ENCODE data around the gene ANXA4.
"Not testable (repeated sequence)": the region's sequence is repeated elsewhere in the genome, so short reads cannot be mapped to it uniquely, and the experiment has no call there.

The ANXA4 gene

DNA sequence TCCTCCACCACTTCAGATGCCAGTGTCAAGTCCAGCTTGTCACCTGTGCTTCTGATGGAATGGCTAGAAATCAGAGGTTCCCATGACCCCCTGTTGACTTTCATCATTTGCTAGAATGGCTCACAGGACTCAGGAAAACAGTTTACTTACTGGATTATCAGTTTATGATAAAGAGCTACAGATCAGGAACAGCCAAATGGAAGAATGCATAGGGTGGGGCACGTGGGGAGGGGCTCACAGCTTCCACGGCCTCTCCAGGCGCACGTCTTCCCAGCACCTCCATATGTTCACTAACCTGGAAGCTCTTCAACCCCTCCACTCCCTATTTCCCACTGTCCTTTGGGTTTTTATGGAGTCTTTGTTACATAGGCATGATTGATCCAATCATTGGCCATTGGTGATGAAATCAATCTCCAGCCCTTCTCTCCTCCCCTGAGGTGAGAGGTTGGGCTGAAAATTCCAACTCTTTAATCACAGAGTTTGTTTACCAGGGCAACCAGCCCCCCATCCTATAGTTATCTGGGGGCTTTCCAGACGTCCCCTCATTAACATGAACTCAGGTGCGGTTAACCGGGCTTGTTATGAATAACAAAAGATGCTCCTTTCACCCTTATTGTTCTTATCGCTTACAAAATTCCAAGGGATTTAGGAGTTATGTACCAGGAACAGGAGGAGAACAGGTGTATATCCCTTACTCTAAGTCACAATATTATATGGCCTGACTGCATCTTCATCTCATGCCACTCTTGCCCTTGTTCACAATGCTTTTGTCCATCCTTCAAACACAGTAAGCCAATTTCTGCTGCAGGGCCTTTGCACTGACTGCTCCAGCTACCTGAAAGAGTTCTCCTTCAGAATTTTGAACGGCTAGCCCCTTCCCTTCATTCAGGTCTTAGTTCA lies 35.2 kb downstream of the ANXA4 start:
- no peak for DNase-seq (ENCODE audit: low read depth in 2 of 3, low spot score in 2 of 3)

DNA sequence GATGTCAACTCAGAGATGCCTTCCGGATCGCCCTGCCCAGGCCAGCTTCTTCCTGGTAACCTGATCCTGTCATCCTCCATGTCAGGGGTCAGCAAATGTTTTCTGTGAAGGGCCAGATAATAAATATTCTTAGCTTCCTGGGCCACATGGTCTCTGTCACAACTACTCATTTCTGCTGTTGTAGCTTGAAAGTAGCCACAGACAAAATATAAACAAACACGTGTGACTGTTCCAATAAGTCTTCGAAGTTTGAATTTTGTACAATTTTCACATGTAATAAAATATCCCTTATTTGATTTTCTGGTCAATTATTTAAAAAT lies 35.8 kb downstream of the ANXA4 start:
- no peak for DNase-seq (ENCODE audit: low read depth in 2 of 3, low spot score in 2 of 3)

GRCh38 chr2:69779258-69780001 lies 37.5 kb downstream of the ANXA4 start:
- no peak for DNase-seq (ENCODE audit: low read depth in 2 of 3, low spot score in 2 of 3)

DNA sequence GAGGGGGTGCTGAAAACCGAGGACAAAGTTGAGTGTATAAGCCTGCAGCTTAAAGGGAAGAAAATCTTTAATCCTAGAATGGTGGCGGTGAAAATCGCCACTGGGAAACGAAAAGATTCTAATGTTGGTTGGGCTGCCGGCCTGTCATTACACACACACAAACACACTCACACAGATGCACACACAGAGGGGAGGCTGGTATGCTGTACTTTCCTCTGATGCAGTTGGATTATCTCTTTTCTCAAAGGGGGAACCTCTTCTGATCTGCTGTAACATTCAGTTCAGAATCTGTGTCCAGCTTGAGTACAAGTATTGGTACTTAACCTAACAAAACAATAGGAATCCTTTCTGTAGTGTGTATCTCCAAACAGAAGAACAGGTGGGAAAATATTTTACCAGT lies 39.0 kb downstream of the ANXA4 start:
- no peak for DNase-seq (ENCODE audit: low read depth in 2 of 3, low spot score in 2 of 3)

DNA sequence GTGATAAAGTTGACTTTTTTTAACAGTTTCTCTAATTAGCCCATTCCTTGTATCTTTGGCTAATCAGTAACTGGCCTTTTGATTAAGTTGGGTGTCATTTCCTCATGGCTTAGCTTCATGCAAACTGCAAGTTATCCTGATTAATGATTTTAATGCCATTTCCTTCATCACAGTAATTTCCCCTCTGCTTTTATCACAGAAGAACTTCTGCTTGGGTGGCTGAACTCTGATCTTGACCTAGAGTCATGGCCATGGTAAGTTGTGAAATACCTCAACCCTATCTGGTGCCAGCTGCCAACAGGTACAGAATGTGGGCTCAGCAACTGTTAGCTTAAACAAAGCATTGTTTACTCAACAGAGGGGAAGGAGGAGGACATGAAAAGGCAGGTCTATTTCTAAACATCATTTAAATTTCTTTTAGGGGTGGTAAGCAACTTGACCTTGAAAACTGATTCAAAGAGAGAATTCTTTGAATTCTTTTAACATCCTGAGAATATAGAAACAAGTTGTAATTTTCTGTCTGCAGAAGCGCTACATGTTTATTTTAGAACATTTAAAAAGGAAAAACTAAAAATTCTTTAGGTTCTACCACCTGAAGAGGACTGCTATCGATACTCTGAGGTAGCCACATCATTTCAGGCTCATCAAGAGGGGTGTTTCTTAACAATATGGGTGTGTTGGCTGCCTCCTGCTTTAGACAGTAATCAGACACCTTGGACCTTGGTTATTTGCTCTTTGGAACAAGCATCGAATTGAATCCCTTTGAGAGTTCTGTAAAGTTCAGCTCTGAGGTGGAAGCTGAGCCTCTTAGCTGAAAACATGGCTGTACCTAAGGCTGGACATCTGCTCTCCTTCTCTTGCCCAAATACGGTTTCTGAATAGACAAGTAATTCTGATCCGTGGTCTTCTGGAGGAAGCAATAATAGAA lies 39.7 kb downstream of the ANXA4 start:
- no peak for DNase-seq (ENCODE audit: low read depth in 2 of 3, low spot score in 2 of 3)

DNA sequence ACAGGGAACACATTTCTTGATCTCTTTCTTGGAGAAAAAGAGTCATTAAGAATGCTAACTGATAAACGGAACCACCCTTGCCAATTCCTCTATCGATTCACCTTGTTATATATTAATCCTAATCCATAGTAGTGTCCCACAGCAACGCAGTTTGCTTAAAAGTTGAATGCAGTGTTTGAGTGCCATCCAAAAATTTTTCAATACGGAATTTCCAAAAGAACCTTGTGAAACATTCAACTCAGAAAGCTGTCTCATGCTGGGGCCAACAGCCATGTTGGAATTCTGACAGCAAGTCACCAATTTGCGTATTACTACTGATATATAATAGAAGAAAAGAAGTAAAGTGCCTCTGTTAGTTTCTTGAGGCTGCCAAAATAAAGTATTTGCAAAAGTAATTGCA lies 42.3 kb downstream of the ANXA4 start:
- no peak for DNase-seq (ENCODE audit: low read depth in 2 of 3, low spot score in 2 of 3)

DNA sequence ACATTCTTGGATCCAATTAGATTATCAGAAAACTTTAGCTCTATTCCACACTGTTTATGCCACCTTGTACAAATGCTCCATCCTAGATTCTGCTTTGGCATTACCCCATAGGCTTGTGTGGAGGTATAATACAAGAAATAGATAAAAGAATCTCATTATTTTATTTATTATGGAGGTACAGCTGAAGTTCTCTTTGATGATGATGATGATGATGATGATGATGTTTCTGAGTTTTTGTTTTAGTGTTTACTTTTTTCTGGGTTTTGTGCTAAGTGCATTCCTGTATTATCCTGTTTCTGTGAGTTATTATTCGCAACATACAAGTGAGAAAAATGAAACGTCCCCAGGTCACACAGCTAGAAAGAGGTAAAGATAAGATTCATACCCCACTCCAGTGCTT lies 43.4 kb downstream of the ANXA4 start:
- DNase-seq (ENCODE audit: low read depth in 2 of 3, low spot score in 2 of 3): no peak

DNA sequence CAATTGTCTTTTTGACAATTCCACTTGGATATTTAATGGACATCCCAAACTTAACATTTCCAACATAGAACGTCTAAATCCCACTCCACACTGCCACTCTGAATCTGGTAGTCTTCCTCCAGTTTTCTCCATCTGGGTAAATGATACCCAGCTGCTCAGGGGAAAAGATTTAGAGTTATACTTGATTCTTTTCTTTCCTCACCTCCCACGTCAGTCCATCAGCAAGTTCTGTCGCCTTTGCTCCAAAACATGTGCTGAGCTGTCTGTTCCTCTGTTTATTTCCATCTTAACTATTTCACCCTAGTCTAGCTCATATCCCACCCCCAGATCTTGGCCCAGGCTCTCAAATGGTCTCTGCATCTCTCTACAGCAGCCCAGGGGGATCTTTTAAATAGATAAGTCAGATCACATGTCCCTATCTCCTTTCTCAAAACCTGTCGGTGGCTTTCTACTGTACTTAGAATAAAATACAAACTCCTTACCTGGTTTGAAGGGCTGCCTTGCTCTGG lies 44.2 kb downstream of the ANXA4 start:
- DNase-seq (ENCODE audit: low read depth in 2 of 3, low spot score in 2 of 3): no peak

GRCh38 chr2:69789175-69789721 lies 47.3 kb downstream of the ANXA4 start:
- DNase-seq (ENCODE audit: low read depth in 2 of 3, low spot score in 2 of 3): no peak

- no peak for DNase-seq (ENCODE audit: low read depth in 2 of 3, low spot score in 2 of 3)
Measured at GRCh38 chr2:69789772-69790600, 48.1 kb downstream of the ANXA4 start.

- no peak for DNase-seq (ENCODE audit: low read depth in 2 of 3, low spot score in 2 of 3)
Measured at GRCh38 chr2:69790601-69790959, 48.6 kb downstream of the ANXA4 start.

GRCh38 chr2:69791045-69791444 lies 49.1 kb downstream of the ANXA4 start:
- DNase-seq (ENCODE audit: low read depth in 2 of 3, low spot score in 2 of 3): no peak

DNA sequence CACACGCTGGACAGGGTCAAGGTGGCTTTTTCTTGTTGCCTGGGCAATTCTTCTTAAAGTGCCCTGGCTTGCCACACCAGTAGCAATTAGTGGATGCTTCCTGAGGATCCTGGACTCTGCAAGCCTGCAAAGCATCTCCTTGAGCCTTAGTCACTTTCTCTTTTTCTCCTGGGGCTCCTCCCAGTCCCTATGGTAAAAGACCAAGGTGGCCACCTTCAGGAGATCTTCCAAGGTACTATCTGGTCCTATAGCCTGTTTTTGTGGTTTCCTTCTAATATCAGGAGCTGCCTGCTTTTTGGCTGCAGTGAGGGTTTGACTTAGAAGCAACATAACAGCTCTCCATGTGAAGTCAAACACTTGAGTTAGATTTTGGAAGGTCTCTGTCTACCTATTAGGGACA lies 54.2 kb downstream of the ANXA4 start:
- no peak for DNase-seq (ENCODE audit: low read depth in 2 of 3, low spot score in 2 of 3)

DNA sequence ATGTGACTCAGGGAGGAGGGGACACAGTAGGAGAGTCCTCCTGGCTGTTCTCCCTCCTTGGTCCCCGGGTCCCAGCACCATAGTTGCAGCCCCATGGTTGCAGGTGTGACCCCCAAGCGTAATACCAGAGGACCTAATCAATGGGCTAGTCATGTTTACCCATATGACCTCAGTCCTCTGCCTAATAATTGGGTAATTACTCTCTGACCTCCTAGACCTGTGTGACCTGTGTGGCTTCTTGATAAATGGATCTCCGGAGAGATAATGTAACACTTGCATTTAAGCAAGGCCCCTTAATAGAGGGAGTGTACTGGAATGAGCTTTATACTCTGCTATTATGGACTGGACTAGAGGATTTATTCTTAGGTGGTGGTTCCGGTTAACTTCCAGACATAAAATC lies 55.3 kb downstream of the ANXA4 start:
- DNase-seq (ENCODE audit: low read depth in 2 of 3, low spot score in 2 of 3): no peak

- DNase-seq (ENCODE audit: low read depth in 2 of 3, low spot score in 2 of 3): no peak
Measured at GRCh38 chr2:69797836-69798289, 55.9 kb downstream of the ANXA4 start.

DNA sequence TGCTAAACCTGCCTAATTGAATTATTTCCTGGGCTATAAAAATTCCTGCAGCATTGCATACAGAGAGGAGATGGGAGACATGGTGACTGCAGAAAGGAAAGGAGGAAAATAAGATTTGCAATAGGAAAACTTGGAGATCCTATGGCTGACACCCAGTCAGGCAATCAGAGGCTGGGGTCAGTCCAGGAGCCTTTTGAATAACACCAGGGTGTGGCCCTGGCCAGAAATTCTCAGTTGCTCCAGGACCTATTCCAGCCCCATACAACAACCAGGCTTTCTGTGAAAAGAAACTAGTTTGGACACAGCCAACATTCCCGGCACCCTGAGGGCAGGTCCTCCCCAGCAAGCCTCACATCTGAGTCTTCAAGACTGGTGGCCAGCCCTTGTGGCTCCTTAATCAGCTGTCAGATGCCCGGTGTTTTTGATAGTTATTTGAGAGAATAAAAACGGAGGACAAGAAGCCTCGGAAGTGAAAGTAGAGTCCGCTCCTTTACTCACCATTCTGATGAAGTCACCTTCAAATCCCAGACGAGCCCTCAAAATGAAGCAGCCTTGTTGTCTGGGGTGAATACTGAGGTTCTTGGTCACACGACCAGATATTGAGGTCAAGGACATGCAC lies 56.5 kb downstream of the ANXA4 start:
- DNase-seq (ENCODE audit: low read depth in 2 of 3, low spot score in 2 of 3): no peak

GRCh38 chr2:69798909-69799526 lies 57.1 kb downstream of the ANXA4 start:
- DNase-seq (ENCODE audit: low read depth in 2 of 3, low spot score in 2 of 3): no peak

DNA sequence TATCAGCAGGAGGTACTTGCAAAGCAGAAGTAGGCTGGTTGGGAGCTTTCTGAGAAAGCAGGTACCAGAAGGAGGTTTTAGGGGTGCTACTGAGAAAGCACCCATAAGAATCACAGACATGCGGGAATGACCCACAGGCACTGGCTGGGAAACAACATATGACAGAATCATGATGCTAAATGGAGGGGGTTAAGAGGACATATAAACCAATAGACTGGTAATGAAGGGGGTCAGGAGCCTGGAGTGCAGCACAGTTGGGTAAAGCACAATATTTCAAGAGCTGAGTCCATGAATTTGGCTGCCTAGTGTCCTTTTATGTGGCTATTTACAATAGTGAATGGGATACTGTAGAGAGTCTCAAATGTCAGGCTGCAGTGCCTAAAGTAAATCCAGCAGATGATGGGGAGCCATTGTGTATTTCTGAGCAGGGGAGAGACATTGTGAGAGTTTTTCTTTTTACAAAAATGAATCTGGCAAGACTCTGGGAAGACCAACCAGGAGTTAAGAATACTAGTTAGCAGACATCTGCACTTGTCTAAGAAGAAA lies 59.9 kb downstream of the ANXA4 start:
- no peak for DNase-seq (ENCODE audit: low read depth in 2 of 3, low spot score in 2 of 3)

- DNase-seq (ENCODE audit: low read depth in 2 of 3, low spot score in 2 of 3): not testable (repeated sequence)
Measured at GRCh38 chr2:69802781-69803367, 60.9 kb downstream of the ANXA4 start.

All from activated CD8-positive, alpha-beta memory T cell treated with anti-CD3 and anti-CD28 coated beads for 48 hours (primary cell).